GM18868 (cell line): ENCODE measurements around the gene SSH2.
"Not testable (repeated sequence)": the region's sequence is repeated elsewhere in the genome, so short reads cannot be mapped to it uniquely, and the experiment has no call there.

Experiments
- ATAC-seq: cut with Tn5 transposase; IDR thresholded peaks from one replicate; pipeline ENCODE4 v1.9.1; 2021; ENCODE audit warnings: mild to moderate bottlenecking, moderate library complexity; ENCODE audit not compliant: unreplicated experiment

Gene SSH2

DNA sequence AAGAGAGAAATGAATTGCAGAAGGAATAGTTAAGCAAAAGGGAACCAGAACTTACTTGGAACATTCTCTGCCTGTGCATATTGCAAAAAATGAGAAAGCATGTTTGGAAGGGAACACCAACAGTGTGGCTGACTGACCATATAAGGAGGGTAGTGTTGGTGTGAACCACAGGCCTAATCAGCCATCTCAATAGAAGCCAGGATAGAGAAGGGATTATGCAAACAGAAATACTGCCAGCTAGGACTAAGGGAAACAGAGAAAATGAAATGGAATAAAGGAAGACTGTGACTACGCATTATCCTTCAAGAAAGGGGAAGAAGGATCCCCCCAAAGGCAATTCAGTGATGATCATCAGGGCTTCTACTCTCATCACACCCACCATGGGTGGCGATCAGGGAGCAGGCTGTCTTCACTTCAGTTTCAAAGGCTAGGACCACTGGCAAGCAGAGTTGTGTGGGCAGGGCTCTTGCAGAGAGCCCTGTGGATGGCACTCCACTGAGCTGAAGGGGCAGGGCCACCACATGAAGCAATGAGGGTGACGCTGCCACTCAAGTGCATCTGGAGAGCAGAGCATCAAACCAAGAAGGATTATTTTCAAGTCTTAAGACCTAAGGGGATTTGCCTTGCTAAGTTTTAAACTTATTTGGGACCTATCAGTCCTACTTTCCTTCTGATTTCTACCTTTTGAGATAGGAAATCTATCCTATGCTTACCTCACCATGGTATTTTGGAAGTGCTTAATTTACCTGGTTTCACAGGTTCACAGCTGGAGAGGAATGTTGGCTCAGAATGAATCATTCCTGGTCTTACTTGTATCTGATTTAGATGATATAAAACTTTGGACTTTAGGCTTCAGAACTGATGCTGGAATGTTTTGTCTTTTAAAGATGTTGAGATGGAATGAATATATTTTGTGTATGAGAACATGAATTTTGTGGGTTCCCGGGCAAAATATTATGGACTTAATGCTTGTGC is 140.5 kb downstream of the SSH2 start:
- ATAC-seq = no peak

DNA sequence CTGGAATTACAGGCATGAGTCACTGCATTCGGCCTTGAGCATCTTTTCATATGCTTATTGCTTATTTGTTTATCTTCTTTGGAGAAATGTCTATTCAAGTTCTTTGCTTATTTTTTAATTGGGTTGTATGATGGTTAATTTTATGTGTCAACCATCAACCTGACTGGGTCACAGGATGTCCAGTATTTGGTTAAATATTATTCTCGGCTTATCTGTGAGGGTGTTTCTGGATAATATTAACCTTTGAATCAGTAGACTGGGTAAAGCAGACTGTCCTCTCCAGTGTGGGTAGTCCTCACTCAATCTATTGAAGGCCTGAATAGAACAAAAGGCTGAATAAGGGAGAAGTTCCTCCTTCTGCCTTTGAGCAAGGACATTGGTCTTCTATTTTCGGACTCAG is 142.0 kb downstream of the SSH2 start:
- no peak for ATAC-seq

DNA sequence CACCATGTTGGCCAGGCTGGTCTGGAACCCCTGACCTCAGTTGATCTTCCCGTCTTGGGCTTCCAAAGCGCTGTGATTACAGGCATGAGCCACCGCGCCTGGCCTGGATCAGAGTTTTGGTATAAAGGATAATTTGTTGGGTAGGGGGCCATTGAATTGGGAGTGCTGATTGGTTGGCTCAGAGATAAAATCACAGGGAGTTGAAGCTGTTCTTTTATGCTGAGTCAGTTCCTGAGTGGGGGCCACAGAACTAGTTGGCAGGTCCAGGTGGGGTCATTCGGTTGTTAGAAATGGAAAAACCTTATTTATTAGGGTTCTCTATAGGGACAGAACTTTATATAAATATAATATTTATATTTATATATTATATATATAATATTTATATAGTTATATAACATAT is 147.1 kb downstream of the SSH2 start:
- no peak for ATAC-seq

DNA sequence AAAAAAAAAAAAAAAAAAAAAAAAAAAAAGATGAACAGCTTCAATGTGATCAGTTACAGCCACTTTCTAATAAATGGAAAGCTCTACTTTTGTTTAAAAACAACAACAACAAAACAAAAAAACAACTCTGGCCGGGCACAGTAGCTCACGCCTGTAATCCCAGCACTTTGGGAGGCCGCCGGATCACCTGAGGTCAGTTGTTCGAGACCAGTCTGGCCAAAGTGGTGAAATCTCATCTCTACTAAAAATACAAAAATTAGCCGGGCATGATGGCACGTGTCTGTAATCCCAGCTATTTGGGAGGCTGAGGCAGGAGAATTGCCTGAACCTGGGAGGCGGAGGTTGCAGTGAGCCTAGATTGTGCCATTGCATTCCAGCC is 150.2 kb downstream of the SSH2 start:
- ATAC-seq = not testable (repeated sequence)

DNA sequence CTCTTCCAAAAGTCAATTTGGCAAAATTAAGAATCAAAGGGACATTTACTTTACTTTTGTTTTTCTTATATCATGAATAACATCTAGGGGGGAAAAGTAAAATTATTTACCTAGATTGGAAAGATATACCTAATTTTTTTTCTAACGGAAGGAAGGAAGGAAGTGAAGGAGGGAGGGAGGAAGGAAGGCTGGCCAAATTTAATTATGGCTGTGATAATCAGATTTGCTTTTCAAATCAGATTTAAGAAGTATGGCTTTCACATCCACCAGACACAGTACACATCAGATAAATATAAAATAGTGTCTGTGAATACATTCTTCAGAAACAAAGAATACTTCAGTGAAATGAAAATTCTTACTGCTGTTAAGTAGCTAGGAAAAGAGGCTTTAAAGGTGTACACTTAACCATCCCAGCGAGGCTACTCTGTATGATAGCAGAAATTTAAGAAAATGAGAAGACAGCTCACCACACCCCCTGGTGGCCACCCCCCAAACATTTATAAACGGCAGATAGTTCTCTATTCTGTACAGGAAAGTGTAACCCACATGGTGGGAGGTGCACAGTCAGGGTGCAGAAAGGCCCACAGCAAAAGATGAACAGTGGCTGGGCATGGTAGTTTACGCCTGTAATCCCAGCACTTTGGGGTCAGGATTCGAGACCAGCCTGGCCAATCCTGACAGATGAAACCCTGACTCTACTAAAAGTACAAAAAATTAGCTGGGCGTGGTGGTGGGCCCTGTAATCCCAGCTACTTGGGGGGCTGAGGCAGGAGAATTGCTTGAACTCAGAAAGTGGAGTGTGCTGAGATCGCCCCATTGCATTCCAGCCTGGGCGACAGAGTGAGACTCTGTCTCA is 150.8 kb downstream of the SSH2 start:
- ATAC-seq = no peak

DNA sequence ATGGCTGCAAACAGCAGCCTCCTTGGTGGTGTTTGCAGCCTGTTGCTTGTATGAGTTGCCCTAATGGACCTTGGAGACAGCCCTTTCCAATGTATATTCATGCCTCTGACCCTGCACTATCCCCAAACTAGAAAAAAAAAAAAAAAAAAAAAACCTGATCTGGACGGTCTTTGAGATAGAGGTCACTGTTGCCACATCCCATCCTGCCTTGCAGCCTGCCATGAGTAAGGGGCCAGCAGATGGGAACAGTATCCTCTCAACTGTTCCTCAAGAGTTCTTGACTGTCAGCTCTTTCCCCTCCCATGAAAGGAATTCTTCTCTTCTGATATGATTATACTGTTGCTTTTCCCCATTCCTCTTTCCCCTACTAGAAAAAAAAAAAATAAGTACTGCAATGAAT is 152.4 kb downstream of the SSH2 start:
- no peak for ATAC-seq

DNA sequence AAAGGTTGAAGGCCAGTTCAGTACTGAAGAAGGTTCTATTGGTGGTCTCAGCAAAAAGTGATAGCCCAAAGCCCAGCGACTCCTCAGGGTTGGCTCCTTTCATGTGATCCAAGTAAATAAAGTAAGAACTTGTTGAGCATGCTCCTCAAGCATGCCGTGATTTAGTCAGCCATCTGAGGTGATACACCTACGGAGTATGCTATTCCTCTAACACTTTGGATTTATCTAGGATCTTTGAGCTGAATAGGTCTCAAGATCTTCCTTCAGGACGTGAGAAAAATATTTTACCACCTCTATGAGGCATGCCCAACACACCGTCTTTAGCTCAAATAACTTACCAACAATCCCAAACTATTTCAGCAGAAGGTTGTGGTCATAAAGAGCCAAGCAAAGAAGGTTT is 154.0 kb downstream of the SSH2 start:
- no peak for ATAC-seq

DNA sequence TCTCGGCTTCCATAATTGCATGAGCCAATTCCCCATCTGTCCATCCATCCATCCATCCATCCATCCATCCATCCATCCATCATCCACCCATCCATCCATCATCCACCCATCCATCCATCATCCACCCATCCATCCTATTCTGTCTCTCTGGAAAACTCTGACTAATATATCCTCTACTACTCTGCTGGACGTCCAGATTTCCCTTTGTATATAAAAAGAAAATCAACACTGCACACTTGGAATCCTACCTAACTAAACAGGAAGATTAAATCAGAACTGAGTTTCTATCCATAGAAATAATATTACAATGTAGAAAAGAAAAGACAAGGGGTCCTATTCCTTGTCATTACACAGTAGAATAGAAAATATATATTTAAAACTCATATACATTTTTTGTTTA is 157.0 kb downstream of the SSH2 start:
- no peak for ATAC-seq

DNA sequence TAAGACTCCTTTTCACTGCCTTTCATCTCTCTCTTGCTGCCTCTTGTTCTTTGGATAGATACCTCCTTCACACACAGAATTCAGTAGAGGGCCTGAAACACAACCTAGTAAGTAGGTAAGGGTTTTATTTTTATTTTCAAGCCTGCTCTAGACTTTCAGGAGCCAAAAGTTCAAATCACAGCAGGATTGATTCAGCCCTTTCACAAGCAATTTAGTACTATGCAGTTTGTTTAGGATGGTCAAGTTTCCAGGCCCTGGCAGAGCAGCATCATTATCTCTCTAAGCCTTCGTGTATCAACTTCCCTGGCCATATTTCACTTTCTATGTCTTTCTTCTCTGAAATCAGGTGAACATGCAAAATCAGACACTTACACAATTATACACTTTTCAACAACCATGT is 158.5 kb downstream of the SSH2 start:
- ATAC-seq = no peak

DNA sequence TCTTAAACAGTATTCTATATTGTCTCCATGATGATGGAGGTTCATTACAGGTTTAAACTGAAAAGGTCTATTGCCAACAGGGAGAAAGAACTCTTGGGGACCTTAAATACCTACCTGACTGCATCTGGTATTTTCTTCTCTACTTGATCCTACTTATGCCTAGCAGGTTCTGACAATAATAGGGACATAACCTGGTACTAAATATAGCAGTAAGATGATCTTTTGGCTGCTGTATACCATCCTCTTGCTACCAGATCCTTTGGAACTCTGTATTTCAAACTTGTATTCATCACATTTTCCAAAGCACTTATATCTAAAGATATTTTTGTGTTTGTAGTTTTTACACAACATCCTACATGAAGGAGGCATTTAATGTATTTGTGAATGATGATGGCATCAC is 160.8 kb downstream of the SSH2 start:
- no peak for ATAC-seq

DNA sequence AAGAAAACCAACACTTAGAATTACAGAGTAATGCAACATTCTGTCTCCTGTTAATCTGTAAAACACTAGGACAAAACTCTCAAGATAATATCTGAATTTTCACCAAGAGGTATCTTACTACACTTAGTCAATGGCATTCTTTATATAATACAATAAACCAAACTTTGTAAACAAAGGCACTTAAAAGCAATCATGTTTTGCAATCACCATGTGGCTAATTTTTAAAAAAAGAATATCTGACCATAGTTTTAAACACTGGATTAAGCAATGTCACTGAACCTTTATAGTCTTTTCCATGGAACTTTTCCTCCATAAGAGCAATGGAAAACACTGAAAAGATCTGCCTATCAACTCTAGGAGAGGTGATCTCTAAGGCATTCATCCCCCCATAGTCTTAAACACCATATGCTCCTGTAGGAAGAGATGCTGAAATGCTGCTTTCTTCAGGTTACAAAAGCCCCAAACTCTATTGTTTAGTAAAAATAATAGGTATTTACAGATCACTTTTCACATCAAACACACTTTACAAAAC is 163.2 kb downstream of the SSH2 start:
- ATAC-seq = no peak

DNA sequence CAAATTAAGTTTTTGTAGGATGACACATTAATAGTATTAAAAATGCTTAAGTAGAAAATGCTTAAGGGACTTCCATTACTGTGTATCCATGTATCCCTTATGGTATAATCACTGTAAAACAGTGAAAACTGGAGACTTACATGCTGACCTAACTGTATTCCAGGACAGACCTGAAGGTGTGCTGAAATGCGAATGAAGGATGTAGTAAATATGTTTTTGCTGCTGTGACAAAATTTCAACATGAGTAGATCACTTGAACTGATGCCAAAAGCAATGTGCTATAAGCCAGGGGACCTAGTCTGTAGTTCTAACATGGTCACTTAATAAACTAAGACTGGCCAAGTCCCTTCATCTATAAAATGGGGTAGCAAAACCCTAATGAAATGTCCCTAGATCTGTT is 165.3 kb downstream of the SSH2 start:
- no peak for ATAC-seq

DNA sequence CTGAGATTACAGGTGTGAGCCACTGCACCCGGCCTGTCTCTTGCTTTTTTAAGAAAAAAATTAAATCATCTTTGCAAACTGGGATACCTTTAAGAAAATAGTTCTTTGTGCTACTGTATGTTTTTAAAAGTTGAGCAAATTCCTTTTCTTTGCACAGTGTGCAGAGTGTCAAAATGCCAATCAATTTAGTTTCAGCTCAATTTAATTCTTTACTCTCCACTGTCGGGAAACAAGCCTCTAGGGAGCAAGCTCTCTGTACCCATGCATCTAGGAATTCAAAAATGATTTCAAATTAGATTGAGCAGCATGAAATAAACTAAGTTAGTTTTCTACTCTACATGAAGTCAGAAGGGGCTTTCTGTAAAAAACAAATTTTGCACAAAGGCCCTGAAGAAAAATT is 165.8 kb downstream of the SSH2 start:
- no peak for ATAC-seq

DNA sequence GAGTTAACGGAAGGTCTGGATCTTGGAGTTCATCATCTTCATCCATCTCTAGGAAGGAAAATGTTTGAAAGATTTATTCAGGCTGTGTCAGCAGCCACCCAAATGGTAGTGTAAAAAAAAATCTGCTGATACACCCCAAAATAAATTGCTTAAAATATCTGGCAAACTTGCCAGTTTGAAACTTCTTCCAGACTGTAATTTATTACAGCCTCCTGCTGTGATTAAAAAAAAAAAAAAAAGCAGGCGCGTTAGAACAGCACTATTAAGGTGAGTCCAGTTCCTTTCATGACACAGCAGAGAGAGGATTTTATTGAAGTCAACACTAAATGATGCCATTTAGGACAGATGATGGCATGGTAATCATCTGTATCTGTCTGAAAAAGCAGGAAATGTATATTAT is 166.8 kb downstream of the SSH2 start:
- no peak for ATAC-seq

DNA sequence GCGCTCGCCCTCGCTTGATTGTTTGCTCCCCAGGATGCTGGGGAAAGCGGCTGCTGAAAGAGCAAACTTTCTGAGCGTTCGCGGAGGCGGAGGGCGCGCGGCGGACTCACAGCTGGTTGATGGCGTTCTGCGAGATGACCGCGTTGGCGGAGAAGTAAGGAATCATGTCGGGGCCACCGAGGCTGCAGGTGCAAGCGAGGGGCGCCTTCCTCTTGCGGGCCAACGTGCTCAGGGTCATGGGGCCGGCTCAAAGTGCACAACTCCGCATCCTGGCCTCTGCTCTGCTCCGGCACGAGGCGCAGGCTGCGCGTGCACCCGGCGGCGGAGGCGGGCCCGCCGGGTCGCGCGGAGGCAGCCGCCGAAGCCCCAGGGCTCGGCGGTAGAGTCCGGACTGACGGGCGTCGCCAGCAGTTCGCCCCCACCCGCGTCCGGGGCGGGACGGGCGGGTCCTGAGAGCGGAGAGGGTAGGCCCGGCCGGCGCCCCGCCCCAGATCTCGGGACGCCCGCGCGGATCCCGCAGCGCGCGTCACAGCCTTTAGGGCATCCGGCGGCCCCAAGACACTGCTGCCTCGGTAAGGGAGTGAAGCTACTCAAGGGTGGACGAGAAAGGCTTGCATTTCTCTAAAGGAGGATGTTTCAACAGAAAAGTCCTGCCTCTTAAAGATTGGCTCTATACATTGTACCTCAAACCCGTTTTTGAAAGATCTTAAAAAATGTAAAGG is 168.8 kb downstream of the SSH2 start:
- peak; percentile 84 for ATAC-seq

DNA sequence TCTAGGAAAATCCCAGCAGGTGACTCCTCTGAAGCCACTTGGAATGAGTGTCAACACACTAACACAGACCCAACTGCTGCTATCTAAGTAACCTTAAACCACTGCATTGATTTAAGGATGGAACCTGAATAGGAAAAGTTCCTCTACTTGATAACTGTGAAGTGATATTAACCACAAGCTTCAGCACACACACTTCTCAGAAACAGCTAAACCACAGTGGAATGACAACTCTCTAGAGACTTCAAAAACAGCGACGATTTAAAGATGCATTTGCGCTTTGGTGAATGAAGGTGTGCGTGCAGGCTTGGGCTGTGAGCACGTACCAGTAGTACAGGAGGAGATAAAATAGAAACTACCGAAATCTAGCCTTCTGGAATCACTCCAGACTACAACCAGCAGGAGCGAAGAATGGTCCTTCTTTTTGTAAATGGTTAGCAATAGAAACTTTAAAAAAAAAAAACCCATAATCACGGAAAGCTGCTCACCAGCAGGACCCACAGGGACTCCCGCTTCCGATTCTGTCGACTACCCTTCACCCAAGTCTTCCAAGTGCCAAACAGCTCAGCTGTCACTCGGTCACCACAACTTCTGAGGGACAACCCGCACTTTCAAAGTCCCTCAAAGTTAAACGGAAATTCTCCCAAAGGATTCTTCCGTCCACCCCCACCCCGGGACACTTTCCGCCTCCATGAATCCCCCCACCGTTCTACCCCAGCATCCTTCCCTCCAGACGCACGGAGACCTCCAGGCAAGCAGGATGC is 169.6 kb downstream of the SSH2 start:
- no peak for ATAC-seq

DNA sequence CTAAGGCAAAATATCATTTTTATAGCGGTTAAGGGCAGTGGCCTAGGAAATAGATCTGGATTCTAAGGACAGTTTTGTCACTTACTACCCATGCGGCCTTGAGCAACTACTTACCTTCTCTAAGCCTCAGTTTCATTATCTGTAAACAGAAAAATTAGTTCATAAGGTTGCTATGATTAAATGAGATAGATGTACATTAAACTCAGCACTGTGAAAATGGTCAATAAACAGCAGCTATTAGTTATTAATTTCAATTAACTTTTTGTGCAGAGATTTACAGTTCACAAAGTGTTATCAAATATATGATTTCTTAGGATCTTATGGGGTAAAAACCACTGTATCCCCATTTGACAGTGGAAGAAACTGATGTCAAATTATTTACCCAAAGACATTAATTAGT is 171.8 kb downstream of the SSH2 start:
- no peak for ATAC-seq

DNA sequence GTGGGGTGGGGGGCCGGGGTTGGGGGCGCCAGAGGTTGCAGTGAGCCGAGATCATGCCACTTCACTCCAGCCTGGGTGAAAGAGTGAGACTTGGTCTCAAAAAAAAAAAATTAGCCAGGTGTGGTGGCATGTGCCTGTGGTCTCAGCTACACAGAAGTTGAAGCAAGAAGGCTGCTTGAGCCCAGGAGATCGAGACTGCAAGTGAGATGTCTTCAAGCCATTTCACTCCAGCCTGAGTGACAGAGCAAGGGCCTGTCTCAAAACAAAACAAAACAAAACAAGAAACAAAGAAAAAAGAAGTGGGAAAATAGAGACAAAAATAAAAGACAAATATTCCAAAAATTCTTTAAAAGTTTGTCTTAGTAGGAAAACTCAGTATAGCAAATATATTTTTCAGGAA is 172.2 kb downstream of the SSH2 start:
- ATAC-seq = no peak

DNA sequence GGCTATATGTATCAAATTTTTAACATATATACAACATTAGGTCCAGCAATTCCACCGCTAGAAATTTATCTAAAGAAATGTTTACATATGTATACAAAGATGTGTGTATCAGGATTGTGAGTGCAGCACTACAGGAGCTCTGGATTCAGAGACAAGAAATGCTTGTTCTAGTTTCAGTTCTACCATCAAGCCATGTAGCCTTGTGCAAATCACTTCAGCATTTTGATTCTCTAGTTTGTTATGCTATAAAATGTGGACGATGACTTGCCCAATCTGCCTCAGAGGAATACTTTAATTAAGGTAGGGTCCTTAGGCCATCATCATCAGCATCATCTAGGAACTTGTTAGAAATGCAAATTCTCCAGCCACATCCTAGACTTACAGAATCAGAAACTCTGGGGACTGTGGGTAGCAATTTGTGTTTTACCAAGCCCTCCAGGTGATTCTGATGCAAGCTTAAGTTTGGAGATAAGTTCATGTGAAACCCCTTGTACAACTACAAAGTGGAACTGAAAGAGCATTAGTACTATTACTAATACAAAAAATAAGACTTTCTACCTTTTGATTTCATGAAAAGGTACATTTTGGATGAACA is 176.1 kb downstream of the SSH2 start:
- ATAC-seq = peak; percentile 73
